VCaP (cell line): ENCODE data around the gene DLL1.

Experiments
- H3K27ac ChIP-seq: fragments of 450-650 bp; 2 replicates; pipeline ENCODE4 v1.5.1; 2017
- TF ChIP-seq, protein P1 (sequence below): fragments of 450-650 bp; conservative IDR thresholded peaks from 2 replicates; pipeline ENCODE4 v1.5.1; 2017; ENCODE audit warnings: mild to moderate bottlenecking, moderate library complexity

Gene DLL1

GRCh38 chr6:170312876-170313275, 22.0 kb upstream of the DLL1 start:
- H3K27ac ChIP-seq: no peak overlapping the region
- TF ChIP-seq, protein P1, sequence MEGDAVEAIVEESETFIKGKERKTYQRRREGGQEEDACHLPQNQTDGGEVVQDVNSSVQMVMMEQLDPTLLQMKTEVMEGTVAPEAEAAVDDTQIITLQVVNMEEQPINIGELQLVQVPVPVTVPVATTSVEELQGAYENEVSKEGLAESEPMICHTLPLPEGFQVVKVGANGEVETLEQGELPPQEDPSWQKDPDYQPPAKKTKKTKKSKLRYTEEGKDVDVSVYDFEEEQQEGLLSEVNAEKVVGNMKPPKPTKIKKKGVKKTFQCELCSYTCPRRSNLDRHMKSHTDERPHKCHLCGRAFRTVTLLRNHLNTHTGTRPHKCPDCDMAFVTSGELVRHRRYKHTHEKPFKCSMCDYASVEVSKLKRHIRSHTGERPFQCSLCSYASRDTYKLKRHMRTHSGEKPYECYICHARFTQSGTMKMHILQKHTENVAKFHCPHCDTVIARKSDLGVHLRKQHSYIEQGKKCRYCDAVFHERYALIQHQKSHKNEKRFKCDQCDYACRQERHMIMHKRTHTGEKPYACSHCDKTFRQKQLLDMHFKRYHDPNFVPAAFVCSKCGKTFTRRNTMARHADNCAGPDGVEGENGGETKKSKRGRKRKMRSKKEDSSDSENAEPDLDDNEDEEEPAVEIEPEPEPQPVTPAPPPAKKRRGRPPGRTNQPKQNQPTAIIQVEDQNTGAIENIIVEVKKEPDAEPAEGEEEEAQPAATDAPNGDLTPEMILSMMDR: no peak

- no peak overlapping the region for H3K27ac ChIP-seq
- TF ChIP-seq, protein P1: no peak
These were observed 20.8 kb upstream of the DLL1 start for GRCh38 chr6:170311696-170312095.

DNA sequence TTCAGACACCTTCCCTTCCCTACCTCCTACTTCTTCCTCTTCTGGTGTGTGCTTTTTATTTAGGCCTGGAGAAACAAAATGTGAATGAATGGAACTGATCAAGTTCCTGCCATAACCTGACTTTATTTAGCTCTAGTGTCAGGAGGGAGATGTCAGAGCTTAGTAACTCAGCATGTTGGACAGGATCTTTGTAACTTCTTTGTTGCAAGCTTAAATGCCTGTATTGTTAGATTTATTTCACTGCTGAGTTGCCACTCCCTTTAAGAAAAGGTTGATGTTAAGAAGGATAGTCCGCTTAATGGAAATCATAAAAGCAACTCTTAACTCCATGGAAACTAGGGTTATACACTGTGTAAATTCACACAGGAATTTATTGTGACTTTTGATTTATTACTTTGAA, 17.9 kb upstream of the DLL1 start:
- TF ChIP-seq, protein P1: no peak
- H3K27ac ChIP-seq: no peak overlapping the region

DNA sequence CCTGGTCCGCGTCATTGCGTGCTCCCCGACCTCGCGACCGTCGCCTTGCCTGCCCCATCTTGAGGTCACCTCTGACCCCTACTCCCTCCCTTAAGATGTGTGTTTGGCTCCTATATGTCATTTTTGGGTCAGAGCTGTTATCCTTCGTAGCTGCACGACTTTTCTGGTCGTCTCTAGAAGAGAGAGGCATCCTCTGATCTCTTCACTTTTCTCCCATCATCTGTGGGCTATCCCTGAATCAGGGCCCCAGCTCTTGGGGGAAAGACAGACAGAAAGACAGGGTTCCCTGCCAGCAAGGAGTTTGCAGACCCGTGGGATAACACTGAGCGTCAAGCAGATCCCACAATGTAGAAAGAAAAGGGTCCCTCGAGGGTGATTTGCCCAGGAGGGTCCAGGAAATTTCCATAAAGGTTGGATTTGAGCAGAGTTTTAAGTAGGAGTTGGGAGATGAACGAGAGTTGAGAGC, 16.2 kb upstream of the DLL1 start:
- peak overlapping the region; percentile 84 for H3K27ac ChIP-seq

DNA sequence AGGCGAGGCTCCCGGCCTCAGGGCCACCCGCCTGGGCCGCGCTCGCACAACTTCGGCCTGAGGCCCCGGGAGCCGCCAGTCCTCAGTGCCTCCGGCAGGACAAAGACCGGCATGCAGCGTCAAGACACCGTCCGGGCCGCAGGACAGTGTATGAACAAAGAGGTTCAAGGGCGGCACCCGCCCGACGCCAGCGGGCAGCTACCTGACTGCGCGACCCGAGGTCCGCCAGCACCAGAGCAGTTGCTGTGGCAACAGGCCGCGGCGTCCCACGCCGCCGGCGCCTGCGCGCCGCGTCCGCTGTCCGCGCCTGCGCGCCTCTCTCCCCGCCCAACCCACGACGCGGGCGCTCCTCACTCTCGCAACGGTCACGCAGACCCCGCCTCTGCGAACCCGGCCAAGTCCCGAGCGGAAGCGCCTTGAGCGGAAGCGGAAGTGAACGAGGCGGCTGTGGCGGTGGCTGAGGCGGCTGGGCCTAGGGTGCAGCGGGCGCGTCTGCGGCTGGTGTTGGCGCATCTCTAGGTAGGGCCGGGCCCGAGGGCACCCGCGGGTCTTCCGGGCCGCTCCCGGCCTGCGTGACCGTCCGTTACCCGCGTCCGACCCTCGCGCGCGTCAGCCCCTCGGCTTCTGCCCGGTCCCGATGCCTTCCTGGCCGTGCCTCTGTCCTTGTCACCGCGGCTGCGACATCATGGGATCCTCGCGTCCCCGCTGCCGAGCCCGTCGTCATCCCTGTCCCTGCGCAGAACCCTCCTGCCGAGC, 15.6 kb upstream of the DLL1 start, which contains the start of gene FAM120B:
FAM120B (plus strand) TSS at position 435 of the 756 bp plus-strand sequence. CDS start 10,633 bp downstream, outside the sequence.
- TF ChIP-seq, protein P1: no peak
- H3K27ac ChIP-seq: peak within 1 kb of the TSS; percentile 84

More for the DNA sequence above, 16.2 kb upstream of the DLL1 start:
- TF ChIP-seq, protein P1: no peak

DNA sequence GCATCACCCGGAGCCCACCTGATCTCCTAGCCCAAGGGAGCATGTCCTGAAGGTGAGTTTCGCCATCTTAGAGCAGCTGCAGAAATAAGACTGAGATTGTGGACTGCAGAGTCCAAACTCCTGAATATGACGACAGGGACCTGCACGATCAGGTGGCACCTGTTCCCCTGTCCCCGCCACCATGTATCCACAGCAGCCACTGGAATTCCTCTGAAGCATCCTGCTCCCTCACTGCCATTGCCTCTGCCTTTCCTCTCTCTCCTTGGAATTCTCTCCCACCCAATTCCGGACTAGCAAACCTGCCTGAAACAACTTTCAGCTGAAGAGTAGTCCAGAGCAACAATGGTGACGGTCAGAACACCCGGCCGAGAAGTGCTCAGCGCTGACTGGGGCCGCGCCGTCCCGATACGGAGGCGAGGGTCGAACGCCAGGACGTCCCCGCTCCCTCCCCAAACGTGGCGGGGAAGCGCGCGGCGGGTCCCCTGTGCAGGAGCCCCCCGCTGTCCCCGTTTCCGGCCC, 15.0 kb upstream of the DLL1 start:
- H3K27ac ChIP-seq: peak overlapping the region; percentile 84; the same call in 1 of the 2 replicates
- TF ChIP-seq, protein P1: no peak

- TF ChIP-seq, protein P1: no peak
- no peak overlapping the region for H3K27ac ChIP-seq
These were observed 10.3 kb upstream of the DLL1 start for GRCh38 chr6:170301184-170301583.
